Osteoblast (primary cell): ENCODE results near the gene IGFBP5. TPM values are rescaled to one million over a fixed set of nuclear protein-coding genes. Genes with fewer than 3 reads are reported as not detected.

Experiments used
- DNase-seq: peaks from one replicate; pipeline ENCODE4 v3.0.0; 2011; ENCODE audit warnings: low spot score, mixed read lengths; ENCODE audit not compliant: insufficient read length; ENCODE audit errors: missing footprints
- H2AFZ ChIP-seq: 2 replicates; pipeline ENCODE4 v1.6.0; 2011; ENCODE audit warnings: mild to moderate bottlenecking, low read length
- H3K27ac ChIP-seq: 2 replicates; pipeline ENCODE4 v1.5.1; 2011; ENCODE audit warnings: mild to moderate bottlenecking, low read depth, low read length, moderate library complexity
- H3K27me3 ChIP-seq: 2 replicates; pipeline ENCODE4 v1.6.0; 2012; ENCODE audit warnings: mild to moderate bottlenecking, control low read depth, inconsistent platforms, low read length, moderate library complexity; ENCODE audit not compliant: insufficient read depth
- H3K36me3 ChIP-seq: 2 replicates; pipeline ENCODE4 v1.5.1; 2011; ENCODE audit warnings: mild to moderate bottlenecking, low read length, control low read depth, moderate library complexity; ENCODE audit not compliant: insufficient read depth
- H3K4me1 ChIP-seq: 2 replicates; pipeline ENCODE4 v1.5.1; 2011; ENCODE audit warnings: mild to moderate bottlenecking, low read length, control low read depth, moderate library complexity; ENCODE audit not compliant: insufficient read depth
- H3K4me2 ChIP-seq: 2 replicates; pipeline ENCODE4 v1.6.0; 2011; ENCODE audit warnings: mild to moderate bottlenecking, low read length; ENCODE audit not compliant: insufficient read depth
- H3K4me3 ChIP-seq: fragments of 200-600 bp; sonication (generic); 3 replicates; pipeline ENCODE4 v1.5.1; 2012; ENCODE audit warnings: mild to moderate bottlenecking, low read length, inconsistent platforms; ENCODE audit not compliant: insufficient read depth
- H3K79me2 ChIP-seq: 2 replicates; pipeline ENCODE4 v1.6.0; 2012; ENCODE audit warnings: mild to moderate bottlenecking, low read length, control low read depth, inconsistent platforms; ENCODE audit not compliant: insufficient read depth
- H3K9me3 ChIP-seq: 2 replicates; pipeline ENCODE4 v1.5.1; 2011; ENCODE audit warnings: low read depth, low read length, control low read depth
- H4K20me1 ChIP-seq: 2 replicates; pipeline ENCODE4 v1.6.0; 2012; ENCODE audit warnings: mild to moderate bottlenecking, low read length, control low read depth; ENCODE audit not compliant: insufficient read depth
- total RNA-seq: library from RNA; depleted of rRNA; stranded (reverse); fragments of >200 nt; gene quantifications from 2 replicates; pipeline ENCODE4 v1.2.3, GENCODE V29; 2012
- TF ChIP-seq, protein P1 (sequence below): IDR thresholded peaks from 2 replicates; pipeline ENCODE4 v1.5.1; 2011; ENCODE audit warnings: mild to moderate bottlenecking, low read depth, low read length, moderate library complexity; ENCODE audit errors: extremely low read depth

The IGFBP5 gene
- total RNA-seq, 1 donor: 12.3 TPM

DNA sequence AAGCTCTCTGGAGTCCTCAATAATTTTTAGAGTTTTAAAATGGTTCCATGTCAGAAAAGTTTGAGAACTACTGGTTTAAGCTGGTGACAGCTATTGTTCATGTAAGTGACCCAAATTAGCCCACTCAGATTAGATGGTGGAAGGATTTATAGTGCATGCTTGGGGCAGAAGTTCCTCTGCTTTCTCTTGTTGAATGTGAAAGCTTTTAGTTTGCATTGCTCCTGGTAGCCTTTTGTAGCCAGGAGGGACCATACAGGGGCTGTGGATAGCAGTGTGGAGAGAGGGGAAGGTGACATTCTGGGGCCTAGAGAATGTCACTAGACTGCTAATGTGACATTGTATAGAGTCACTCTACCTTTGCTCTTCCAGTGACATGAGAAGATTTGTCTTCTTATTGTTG, 40.3 kb upstream of the IGFBP5 start:
- no peaks in the 10 kb centered on the region for H3K79me2 ChIP-seq
- TF ChIP-seq, protein P1, sequence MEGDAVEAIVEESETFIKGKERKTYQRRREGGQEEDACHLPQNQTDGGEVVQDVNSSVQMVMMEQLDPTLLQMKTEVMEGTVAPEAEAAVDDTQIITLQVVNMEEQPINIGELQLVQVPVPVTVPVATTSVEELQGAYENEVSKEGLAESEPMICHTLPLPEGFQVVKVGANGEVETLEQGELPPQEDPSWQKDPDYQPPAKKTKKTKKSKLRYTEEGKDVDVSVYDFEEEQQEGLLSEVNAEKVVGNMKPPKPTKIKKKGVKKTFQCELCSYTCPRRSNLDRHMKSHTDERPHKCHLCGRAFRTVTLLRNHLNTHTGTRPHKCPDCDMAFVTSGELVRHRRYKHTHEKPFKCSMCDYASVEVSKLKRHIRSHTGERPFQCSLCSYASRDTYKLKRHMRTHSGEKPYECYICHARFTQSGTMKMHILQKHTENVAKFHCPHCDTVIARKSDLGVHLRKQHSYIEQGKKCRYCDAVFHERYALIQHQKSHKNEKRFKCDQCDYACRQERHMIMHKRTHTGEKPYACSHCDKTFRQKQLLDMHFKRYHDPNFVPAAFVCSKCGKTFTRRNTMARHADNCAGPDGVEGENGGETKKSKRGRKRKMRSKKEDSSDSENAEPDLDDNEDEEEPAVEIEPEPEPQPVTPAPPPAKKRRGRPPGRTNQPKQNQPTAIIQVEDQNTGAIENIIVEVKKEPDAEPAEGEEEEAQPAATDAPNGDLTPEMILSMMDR: no peak
- H3K9me3 ChIP-seq: no peaks in the 10 kb centered on the region
- H3K4me2 ChIP-seq: no peak overlapping the region
- no peak overlapping the region for H3K4me3 ChIP-seq
- H3K27me3 ChIP-seq: peaks cover 61% of the 10 kb centered on the region
- no peaks in the 10 kb centered on the region for H3K4me1 ChIP-seq
- H3K27ac ChIP-seq: no peak overlapping the region
- H4K20me1 ChIP-seq: no peaks in the 10 kb centered on the region
- no peak for DNase-seq
- H2AFZ ChIP-seq: no peak overlapping the region
- no peaks in the 10 kb centered on the region for H3K36me3 ChIP-seq

DNA sequence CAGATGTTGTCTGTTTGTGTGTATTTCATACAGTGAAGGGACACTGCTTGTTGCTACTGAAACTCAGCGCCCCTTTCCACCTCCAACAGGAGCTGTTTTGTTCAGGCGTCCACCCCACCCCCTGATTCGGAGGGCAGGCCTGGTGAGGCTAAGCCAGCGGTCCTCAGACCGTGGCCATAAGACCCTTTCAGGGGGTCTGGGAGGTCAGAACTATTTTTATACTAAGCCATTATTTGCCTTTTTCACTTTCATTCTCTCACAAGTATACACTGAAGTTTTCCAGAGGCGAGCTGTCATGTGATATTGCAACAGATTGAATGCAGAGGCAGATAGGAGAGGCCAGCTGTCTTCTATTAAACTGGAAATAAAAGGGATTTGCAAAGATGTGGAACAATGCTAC, 39.7 kb upstream of the IGFBP5 start:
- Histone ChIP-seq H3K36me3 (no peaks in the 10 kb centered on the region), H2AFZ (no peak overlapping the region), H3K4me1 (no peaks in the 10 kb centered on the region), H3K79me2 (no peaks in the 10 kb centered on the region), H3K27me3 (peaks cover 63% of the 10 kb centered on the region), H3K27ac (no peak overlapping the region), H4K20me1 (no peaks in the 10 kb centered on the region), H3K4me2 (no peak overlapping the region), H3K4me3 (no peak overlapping the region), H3K9me3 (no peaks in the 10 kb centered on the region)
- DNase-seq: no peak
- TF ChIP-seq, protein P1: no peak

DNA sequence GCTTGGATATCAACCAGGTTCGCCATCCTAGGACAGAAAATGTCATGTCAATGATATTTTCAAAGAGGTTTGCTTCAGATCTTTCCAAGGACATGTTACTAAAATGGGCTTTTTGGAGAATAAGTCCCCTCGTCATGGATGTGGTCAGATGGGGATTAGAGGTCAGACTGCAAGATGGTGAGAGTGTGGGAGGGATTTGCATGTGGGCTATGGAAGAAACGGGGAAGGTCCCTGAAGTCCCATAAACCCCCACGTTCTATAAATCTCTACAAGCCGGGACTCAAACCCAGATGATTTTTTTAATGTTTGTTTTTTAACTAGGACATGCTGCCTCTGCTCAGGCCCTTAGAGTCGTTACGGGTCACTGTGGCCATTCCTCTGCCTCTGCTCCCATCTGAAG, 37.7 kb upstream of the IGFBP5 start:
- Histone ChIP-seq H2AFZ (no peak overlapping the region), H3K4me3 (no peak overlapping the region), H3K27me3 (peaks cover 56% of the 10 kb centered on the region), H3K79me2 (no peaks in the 10 kb centered on the region), H3K9me3 (no peaks in the 10 kb centered on the region), H4K20me1 (no peaks in the 10 kb centered on the region), H3K36me3 (no peaks in the 10 kb centered on the region), H3K4me2 (no peak overlapping the region), H3K27ac (no peak overlapping the region), H3K4me1 (no peaks in the 10 kb centered on the region)
- TF ChIP-seq, protein P1: no peak
- no peak for DNase-seq

DNA sequence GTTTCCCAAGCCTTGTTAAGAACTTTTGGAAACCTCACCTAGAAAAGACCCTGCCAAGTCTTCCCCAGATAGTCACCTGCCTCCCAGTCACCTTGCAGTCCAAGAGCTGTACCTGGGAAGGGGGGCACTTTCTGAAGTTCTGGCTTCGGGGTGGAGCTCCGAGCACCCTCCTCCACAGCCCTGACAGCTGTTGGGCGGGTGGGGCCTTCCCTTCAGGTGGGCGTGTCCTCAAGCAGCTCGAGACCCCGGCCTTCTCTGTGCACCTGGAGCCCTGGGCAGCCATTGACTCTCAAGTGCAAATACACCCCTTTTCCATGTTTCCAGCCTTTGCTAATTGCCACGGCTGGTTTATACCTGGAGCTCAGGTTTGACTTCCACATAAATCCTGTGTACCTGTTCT, 37.0 kb upstream of the IGFBP5 start:
- peaks cover 50% of the 10 kb centered on the region for H3K27me3 ChIP-seq
- H4K20me1 ChIP-seq: no peaks in the 10 kb centered on the region
- no peaks in the 10 kb centered on the region for H3K9me3 ChIP-seq
- H3K27ac ChIP-seq: no peak overlapping the region
- no peak for DNase-seq
- H3K79me2 ChIP-seq: no peaks in the 10 kb centered on the region
- H3K4me2 ChIP-seq: no peak overlapping the region
- H3K4me3 ChIP-seq: no peak overlapping the region
- H2AFZ ChIP-seq: no peak overlapping the region
- H3K36me3 ChIP-seq: no peaks in the 10 kb centered on the region
- TF ChIP-seq, protein P1: no peak
- H3K4me1 ChIP-seq: no peaks in the 10 kb centered on the region
